Anterior cingulate cortex (tissue), 58 donors: ENCODE measurements around the gene SLCO1C1.

Experiments
- DNase-seq, 58 donors: peaks; one replicate each; lab custom pipeline; 2025; lab: John Stamatoyannopoulos, UW

Gene SLCO1C1

DNA sequence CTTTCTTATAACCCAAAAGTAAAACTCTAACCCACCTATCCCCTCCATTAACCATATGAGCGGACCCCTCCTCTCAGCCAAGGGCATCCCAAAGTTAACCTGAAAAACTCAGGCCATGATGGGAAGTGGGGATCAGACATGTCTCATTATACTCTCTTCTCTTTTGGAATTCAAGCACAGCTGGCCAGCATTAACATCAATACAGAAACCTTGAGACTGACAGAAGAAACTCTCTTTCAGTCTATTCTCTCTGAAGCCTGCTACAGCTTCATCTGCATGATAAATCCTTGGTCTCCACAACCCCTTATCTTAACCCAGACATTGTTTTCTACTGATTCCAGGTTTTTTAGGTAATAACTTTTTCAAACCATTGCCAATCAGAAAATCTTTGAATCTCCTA is 97.8 kb downstream of the SLCO1C1 start:
- DNase-seq, result no peak

DNA sequence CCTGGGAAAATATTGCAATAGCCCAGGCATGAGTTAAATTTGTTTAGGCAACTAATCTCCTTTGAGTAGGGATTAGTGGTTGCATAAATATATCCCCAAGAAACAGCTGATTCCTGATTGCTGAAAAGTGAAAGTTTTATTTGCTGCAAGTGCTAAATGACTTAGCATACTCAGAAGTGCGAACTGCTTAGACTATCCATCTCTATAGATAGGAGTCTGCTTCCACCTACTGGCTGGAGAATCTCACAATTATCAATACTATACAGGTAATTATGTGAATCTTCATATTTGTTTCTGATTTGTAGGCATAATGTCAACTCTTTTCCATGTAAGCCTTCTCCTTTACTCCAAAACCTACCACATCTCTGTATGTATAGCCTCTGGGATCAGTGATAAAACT is 103.4 kb downstream of the SLCO1C1 start:
- DNase-seq, result peak in 1 of 58 donors; percentile 7

DNA sequence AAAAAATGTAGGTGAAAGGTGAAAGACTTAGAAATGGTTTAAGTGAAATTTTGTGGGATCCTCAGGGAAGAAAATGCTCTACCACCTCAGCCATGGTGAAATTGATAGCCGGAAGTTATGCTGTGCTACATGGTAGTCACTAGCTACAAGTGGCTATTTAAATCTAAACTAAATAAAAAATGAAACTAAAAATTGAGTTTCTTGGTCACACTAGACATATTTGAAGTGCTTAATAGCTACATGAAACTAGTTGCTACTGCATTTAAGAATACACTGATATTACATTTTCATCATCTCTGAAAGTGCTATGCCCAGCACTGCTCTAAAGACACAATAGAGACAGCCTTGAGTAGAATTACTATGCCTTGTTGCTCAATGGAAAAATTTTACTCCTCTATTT is 105.0 kb downstream of the SLCO1C1 start:
- no peak for DNase-seq

DNA sequence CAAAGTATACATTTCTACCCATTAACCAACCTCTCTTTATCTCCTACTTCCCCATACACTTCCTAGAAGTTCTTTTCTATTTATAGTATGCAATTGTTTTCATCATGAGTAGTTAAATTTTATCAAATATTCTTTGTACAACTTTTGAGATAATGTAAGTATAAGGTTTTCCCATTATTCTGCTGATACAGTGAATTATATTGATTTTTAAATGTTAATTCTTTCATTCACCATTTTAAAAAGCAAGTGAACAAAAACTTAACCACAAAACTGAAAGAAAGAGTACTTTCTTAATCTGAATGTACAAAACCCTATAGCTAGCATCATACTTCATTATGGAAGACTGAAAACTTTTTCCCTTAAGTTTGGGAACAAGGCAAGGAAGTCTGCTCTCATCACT is 105.9 kb downstream of the SLCO1C1 start:
- DNase-seq, result no peak
